Endothelial cell of umbilical vein (primary cell): ENCODE results near the gene HK1. TPM values are rescaled to one million over a fixed set of nuclear protein-coding genes. Genes with fewer than 3 reads are reported as not detected.

Source experiments
- BruUV-seq: library from RNA; stranded (reverse); fragments of 400-500 nt; replicated peaks from 2 replicates; lab custom pipeline; 2021; lab: Mats Ljungman, UMichigan
- CTCF ChIA-PET: fragments of 300-600, 350-600 bp; sonication (Branson Sonifier 250); formaldehyde crosslinking; loops from one replicate; lab custom pipeline; 2021; ENCODE audit warnings: antibody characterized with exemption, inconsistent platforms; lab: Charles Lee
- POLR2A ChIA-PET: fragments of 300-600, 350-600 bp; sonication (Branson Sonifier 250); formaldehyde crosslinking; loops from one replicate; lab custom pipeline; 2021; ENCODE audit warnings: antibody characterized with exemption, inconsistent platforms; lab: Charles Lee
- DNase-seq: peaks from one replicate; pipeline ENCODE4 v3.0.0-alpha.2; 2011; ENCODE audit warnings: low read depth, low spot score
- FAIRE-seq: peaks from 2 replicates; lab custom pipeline; 2011; peaks lifted over from hg19 to GRCh38; lab: Jason Lieb, UNC
- H2AFZ ChIP-seq: 2 replicates; pipeline ENCODE4 v1.6.0; 2012; ENCODE audit warnings: low read depth, low read length, control low read depth, inconsistent platforms
- H3K27ac ChIP-seq: 2 replicates; pipeline ENCODE4 v1.5.1; 2011; ENCODE audit warnings: low read depth, mild to moderate bottlenecking, control low read depth, low read length, moderate library complexity; ENCODE audit not compliant: insufficient read depth
- H3K27me3 ChIP-seq, 2 experiments: 2 replicates each; pipeline versions ENCODE4 v1.6.0 to v1.6.1; 2011; ENCODE audit warnings: low read length in 2 of 2, mixed read lengths in 1 of 2; ENCODE audit not compliant: control insufficient read depth in 2 of 2, insufficient read depth in 2 of 2
- H3K36me3 ChIP-seq, 2 experiments: 2 replicates in 1 of 2; 3 replicates in 1 of 2; pipeline ENCODE4 v1.5.1; 2011; ENCODE audit warnings: low read length in 2 of 2, mild to moderate bottlenecking in 1 of 2, moderate library complexity in 1 of 2; ENCODE audit not compliant: control insufficient read depth in 2 of 2, insufficient read depth in 2 of 2; ENCODE audit errors: extremely low read depth in 1 of 2
- H3K4me1 ChIP-seq: 3 replicates; pipeline ENCODE4 v1.5.1; 2011; ENCODE audit warnings: mild to moderate bottlenecking, low read length; ENCODE audit not compliant: control insufficient read depth, insufficient read depth; ENCODE audit errors: extremely low read depth
- H3K4me2 ChIP-seq: 2 replicates; pipeline ENCODE4 v1.6.1; 2011; ENCODE audit warnings: low read length, control low read depth, mixed read lengths; ENCODE audit not compliant: insufficient read depth
- H3K4me3 ChIP-seq, 3 experiments: fragments of 200-600 bp in 1 of 3; sonication (generic), shearing (Covaris generic) in 1 of 3; replicated peaks in 1 of 3; 2 replicates each; pipeline ENCODE4 v1.5.1; 2011 to 2016; ENCODE audit warnings: control low read depth in 3 of 3, low read length in 3 of 3, mild to moderate bottlenecking in 2 of 3, inconsistent platforms in 1 of 3, low read depth in 1 of 3, moderate library complexity in 1 of 3; ENCODE audit not compliant: insufficient read depth in 1 of 3
- H3K79me2 ChIP-seq: 2 replicates; pipeline ENCODE4 v1.6.0; 2012; ENCODE audit warnings: low read length, inconsistent platforms; ENCODE audit not compliant: control insufficient read depth, insufficient read depth
- H3K9ac ChIP-seq: replicated peaks from 2 replicates; pipeline ENCODE3; 2011; ENCODE audit warnings: low read length, control low read depth; ENCODE audit not compliant: insufficient read depth; ENCODE audit errors: extremely low read depth
- H3K9me1 ChIP-seq: replicated peaks from 3 replicates; pipeline ENCODE4 v1.6.0; 2011; ENCODE audit warnings: mild to moderate bottlenecking, low read length; ENCODE audit not compliant: control insufficient read depth, insufficient read depth; ENCODE audit errors: extremely low read depth
- H3K9me3 ChIP-seq: replicated peaks from 2 replicates; pipeline ENCODE4 v1.5.1; 2012; ENCODE audit warnings: low read length, inconsistent platforms; ENCODE audit not compliant: control insufficient read depth, insufficient read depth
- H4K20me1 ChIP-seq: replicated peaks from 2 replicates; pipeline ENCODE3; 2011; ENCODE audit warnings: mild to moderate bottlenecking, low read length; ENCODE audit not compliant: control insufficient read depth, insufficient read depth; ENCODE audit errors: extremely low read depth
- CTCF ChIP-seq, 2 donors: IDR thresholded peaks; 1 replicate in 1 of 2; 2 replicates in 1 of 2; pipeline ENCODE4 v1.5.1; 2011; ENCODE audit warnings: low read length in 2 of 2, mild to moderate bottlenecking in 2 of 2, moderate library complexity in 2 of 2, control low read depth in 1 of 2, inconsistent platforms in 1 of 2, low read depth in 1 of 2; ENCODE audit not compliant: insufficient read depth in 1 of 2; ENCODE audit errors: extremely low read depth in 1 of 2
- EZH2 ChIP-seq: IDR thresholded peaks from 2 replicates; pipeline ENCODE4 v1.6.1; 2012; ENCODE audit warnings: borderline replicate concordance, low read depth, mild to moderate bottlenecking, moderate library complexity, low read length, inconsistent platforms; ENCODE audit not compliant: severe bottlenecking
- FOS ChIP-seq: IDR thresholded peaks from 2 replicates; pipeline ENCODE4 v1.6.1; 2011; ENCODE audit warnings: mild to moderate bottlenecking, low read length, moderate library complexity, borderline replicate concordance; ENCODE audit not compliant: insufficient read depth
- GATA2 ChIP-seq: IDR thresholded peaks from 2 replicates; pipeline ENCODE4 v1.7.0; 2011; ENCODE audit warnings: low read depth, mild to moderate bottlenecking, moderate library complexity, mixed read lengths, low read length; ENCODE audit not compliant: insufficient read length, insufficient read depth
- JUN ChIP-seq: IDR thresholded peaks from 2 replicates; pipeline ENCODE4 v1.6.1; 2011; ENCODE audit warnings: borderline replicate concordance, low read depth; ENCODE audit not compliant: insufficient read length, insufficient read depth
- MAX ChIP-seq: IDR thresholded peaks from 2 replicates; pipeline ENCODE4 v1.6.1; 2011; ENCODE audit not compliant: insufficient read depth, insufficient read length
- MYC ChIP-seq: IDR thresholded peaks from one replicate; pipeline ENCODE4 v1.6.1; 2011; ENCODE audit warnings: mild to moderate bottlenecking, low read depth, low read length
- POLR2A ChIP-seq: IDR thresholded peaks from 2 replicates; pipeline ENCODE4 v1.6.1; 2012; ENCODE audit warnings: low read depth, mild to moderate bottlenecking, control low read depth, low read length
- POLR2AphosphoS5 ChIP-seq: IDR thresholded peaks from 2 replicates; pipeline ENCODE4 v1.6.1; 2012; ENCODE audit warnings: low read depth, mild to moderate bottlenecking, control low read depth, low read length, moderate library complexity; ENCODE audit not compliant: insufficient read depth
- dilution Hi-C: fragments of 300-500 bp; cut with MboI; formaldehyde crosslinking; loops from one replicate; pipeline ENCODE4 v1.15.0; 2019; ENCODE audit warnings: low sequenced_read_pairs; ENCODE audit not compliant: extremely low pct_ligation_motif_present
- intact Hi-C: fragments of 100-400 bp; cut with micrococcal nuclease; formaldehyde crosslinking; loops from one replicate; pipeline ENCODE4 v1.10.0; 2022
- polyA plus RNA-seq, 4 experiments: library from polyadenylated mRNA; depleted of rRNA in 3 of 4; stranded (reverse) in 3 of 4; unstranded in 1 of 4; fragments of >200 nt; gene quantifications; 2 replicates each; pipeline versions ENCODE4 v1.2.1 to v1.2.3, GENCODE V29; 2011 to 2012; ENCODE audit warnings: missing spikeins in 1 of 4
- total RNA-seq: library from RNA; stranded (reverse); gene quantifications from 2 replicates; pipeline ENCODE4 v1.2.3, GENCODE V29; 2021

Gene HK1
- total and polyA plus RNA-seq, 2 donors (not counting 3 experiments of a cell fraction or from before 2014, with no cell fraction given): 50.8 to 121 TPM

- Histone ChIP-seq H3K4me1 (peaks cover 48% of the 10 kb centered on the region), H3K36me3 (peaks cover 0 to 3% of the 10 kb centered on the region in 2 experiments), H3K4me3 (no peak overlapping the region), H3K27me3 (no peaks in the 10 kb centered on the region), H3K9ac (no peak overlapping the region), H3K9me1 (no peaks in the 10 kb centered on the region), H3K4me2 (no peak overlapping the region), H3K79me2 (peaks cover 69% of the 10 kb centered on the region), H3K27ac (no peak overlapping the region), H2AFZ (no peak overlapping the region), H3K9me3 (no peaks in the 10 kb centered on the region), H4K20me1 (no peaks in the 10 kb centered on the region)
- no peak for DNase-seq
- no peak for FAIRE-seq
- TF ChIP-seq POLR2A: no peak
- TF ChIP-seq GATA2: no peak
- TF ChIP-seq MAX: no peak
- TF ChIP-seq POLR2AphosphoS5: no peak
- no peak for TF ChIP-seq CTCF (IDR thresholded peaks at IDR 0.05; ENCODE audit: extremely low read depth in 1 of 2, insufficient read depth in 1 of 2, low read depth in 1 of 2, low read length in 2 of 2)
- TF ChIP-seq MYC: no peak
- no peak for TF ChIP-seq EZH2
- no peak for TF ChIP-seq JUN
- TF ChIP-seq FOS: no peak
- ChIA-PET POLR2A (no interaction called here), CTCF (no interaction called here)
- intact Hi-C loops (no loop called here), dilution Hi-C loops (no loop called here)
- no TSS peak for BruUV-seq
These were observed 65.6 kb downstream of the HK1 start for GRCh38 chr10:69343905-69344304.
